Measurements from ENCODE around the gene ZNF678. TPM values are rescaled to one million over a fixed set of nuclear protein-coding genes. Genes with fewer than 3 reads are reported as not detected.

Gene ZNF678
- polyA plus RNA-seq, 2 of the 4 experiments (the other 2 are of a cell fraction) = 3.5 to 6.9 TPM

DNA sequence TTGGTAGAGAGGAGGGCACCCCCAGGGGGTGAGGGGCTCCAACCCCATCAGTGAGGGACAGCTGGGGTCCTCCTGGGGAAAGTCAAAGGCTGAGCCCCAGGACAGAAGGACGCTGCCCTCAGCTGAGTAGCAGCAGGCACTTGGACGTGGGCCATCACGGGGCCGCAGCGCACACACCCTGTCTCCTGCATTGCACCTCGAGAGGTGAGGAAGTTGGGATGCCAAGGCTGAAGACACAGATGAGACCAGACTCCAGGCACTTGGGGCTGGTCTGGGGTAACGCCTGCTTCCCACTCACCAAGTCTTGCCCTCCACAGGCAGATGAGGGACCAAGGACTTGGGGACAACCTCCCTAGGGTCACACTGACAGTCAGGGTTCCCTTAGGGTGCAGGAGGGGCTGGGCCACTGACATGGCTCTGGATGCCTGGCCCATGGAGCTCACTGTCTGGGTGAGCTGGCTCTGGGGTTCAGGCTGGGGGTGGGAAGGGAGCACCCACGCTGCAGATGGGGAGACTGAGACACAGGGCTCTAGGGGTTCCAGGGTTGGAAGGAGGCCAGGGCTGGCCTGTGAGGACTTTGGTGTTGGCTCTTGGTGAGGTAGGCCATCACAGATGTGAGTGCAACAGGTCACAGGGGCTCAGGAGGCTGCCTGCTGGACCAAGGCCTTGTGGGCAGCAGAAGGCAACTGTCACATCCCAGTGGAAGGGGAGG lies 16.6 kb upstream of the ZNF678 start:
- whole genome bisulfite sequencing (ENCODE audit: missing lambda C conversion rate) = 85% methylated on average over 7 of the region's 8 CpGs
- H3K4me2 ChIP-seq = no peak overlapping the region
- H3K27ac ChIP-seq = no peak overlapping the region
- DNase-seq (ENCODE audit: low read depth in 1 of 2, low spot score in 1 of 2) = no peak
- H3K9me3 ChIP-seq = peaks cover 27% of the 10 kb centered on the region
- H3K4me3 ChIP-seq = no peak overlapping the region
- ATAC-seq = no peak
- CTCF ChIA-PET = interaction anchor here (0.8 kb wide), 1 partner anchor 921 kb away, joined by 3 read pairs; no protein-coding TSS in a partner anchor
- TF ChIP-seq, protein P1, sequence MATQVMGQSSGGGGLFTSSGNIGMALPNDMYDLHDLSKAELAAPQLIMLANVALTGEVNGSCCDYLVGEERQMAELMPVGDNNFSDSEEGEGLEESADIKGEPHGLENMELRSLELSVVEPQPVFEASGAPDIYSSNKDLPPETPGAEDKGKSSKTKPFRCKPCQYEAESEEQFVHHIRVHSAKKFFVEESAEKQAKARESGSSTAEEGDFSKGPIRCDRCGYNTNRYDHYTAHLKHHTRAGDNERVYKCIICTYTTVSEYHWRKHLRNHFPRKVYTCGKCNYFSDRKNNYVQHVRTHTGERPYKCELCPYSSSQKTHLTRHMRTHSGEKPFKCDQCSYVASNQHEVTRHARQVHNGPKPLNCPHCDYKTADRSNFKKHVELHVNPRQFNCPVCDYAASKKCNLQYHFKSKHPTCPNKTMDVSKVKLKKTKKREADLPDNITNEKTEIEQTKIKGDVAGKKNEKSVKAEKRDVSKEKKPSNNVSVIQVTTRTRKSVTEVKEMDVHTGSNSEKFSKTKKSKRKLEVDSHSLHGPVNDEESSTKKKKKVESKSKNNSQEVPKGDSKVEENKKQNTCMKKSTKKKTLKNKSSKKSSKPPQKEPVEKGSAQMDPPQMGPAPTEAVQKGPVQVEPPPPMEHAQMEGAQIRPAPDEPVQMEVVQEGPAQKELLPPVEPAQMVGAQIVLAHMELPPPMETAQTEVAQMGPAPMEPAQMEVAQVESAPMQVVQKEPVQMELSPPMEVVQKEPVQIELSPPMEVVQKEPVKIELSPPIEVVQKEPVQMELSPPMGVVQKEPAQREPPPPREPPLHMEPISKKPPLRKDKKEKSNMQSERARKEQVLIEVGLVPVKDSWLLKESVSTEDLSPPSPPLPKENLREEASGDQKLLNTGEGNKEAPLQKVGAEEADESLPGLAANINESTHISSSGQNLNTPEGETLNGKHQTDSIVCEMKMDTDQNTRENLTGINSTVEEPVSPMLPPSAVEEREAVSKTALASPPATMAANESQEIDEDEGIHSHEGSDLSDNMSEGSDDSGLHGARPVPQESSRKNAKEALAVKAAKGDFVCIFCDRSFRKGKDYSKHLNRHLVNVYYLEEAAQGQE (IDR thresholded peaks at IDR 0.05) = no peak
- TF ChIP-seq FOSL2 (IDR thresholded peaks at IDR 0.05) (no peak), FOSL2 (CRISPR knock-in tag; IDR thresholded peaks at IDR 0.05) (no peak), KDM5A (IDR thresholded peaks at IDR 0.05) (no peak), ZSCAN20 (CRISPR knock-in tag; IDR thresholded peaks at IDR 0.05) (no peak), MAZ (IDR thresholded peaks at IDR 0.05; ENCODE audit: borderline replicate concordance, low read depth, low read length) (no peak)
- POLR2A ChIA-PET = interaction anchor here (0.6 to 1.1 kb wide), 2 partner anchors 9 to 17 kb away, joined by 3 to 4 read pairs; partner anchors contain the start of gene ZNF678
- FAIRE-seq = no peak
- H3K4me1 ChIP-seq = 0 out of 3 replicates have a peak, but pooled peaks cover 5% of the 10 kb centered on the region

DNA sequence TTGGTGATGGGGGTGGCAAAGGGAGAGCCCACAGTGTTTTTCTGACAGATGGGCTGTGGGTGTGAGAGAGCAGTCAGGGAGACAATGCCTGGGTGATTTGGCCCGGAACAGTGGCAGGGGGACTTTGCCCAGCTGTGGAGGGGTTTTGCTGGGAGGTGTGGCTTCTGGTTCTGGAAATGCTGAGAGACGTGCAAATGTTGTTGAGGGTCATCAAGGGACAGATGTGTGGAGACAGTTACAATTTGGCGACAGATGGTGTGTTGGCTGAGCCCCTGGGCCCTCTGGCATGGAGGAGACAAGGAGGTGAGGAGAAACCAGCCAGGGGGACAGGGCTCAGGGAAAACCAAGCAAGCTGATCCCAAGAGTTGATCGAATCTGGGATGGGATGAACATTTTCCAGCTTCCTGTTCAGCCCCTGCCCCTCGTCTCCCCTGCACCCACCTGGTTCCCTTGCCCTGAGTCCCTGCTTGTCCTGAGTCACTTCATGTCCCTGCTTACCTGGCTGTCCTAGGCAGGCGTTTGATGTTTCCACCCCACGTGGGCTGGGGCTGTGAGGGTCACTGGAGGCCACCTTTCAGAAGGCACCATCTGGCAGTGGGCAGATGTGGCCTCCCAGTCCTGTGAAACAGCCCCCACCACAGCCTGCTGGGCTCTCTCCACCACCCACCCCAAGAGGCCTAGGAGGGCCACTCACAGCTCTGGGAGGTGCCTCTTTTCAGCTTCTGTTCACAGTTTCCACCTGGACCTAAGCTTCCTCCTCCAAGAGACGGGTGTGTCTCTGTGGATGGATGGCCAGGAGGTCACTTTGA lies 15.8 kb upstream of the ZNF678 start:
- Histone ChIP-seq H3K4me1 (0 out of 3 replicates have a peak, but pooled peaks cover 3% of the 10 kb centered on the region), H3K4me3 (no peak overlapping the region), H3K9me3 (peaks cover 33% of the 10 kb centered on the region), H3K4me2 (no peak overlapping the region), H3K27ac (no peak overlapping the region)
- FAIRE-seq (no peak), DNase-seq (ENCODE audit: low read depth in 1 of 2, low spot score in 1 of 2) (no peak), ATAC-seq (no peak)
- POLR2A ChIA-PET = interaction anchor here (0.6 kb wide), 1 partner anchor 10 kb away, joined by 3 read pairs; no protein-coding TSS in a partner anchor
- WGBS (ENCODE audit: missing lambda C conversion rate) = 48% methylated on average over 5 of the region's 8 CpGs
- CTCF ChIA-PET = interaction anchor here (0.8 to 1.5 kb wide), 2 partner anchors 13 to 921 kb away, joined by 3 read pairs; no protein-coding TSS in a partner anchor
- TF ChIP-seq ESRRA (IDR thresholded peaks at IDR 0.05; ENCODE audit: borderline replicate concordance, low read length) (no peak), RFX5 (IDR thresholded peaks at IDR 0.05) (no peak)

DNA sequence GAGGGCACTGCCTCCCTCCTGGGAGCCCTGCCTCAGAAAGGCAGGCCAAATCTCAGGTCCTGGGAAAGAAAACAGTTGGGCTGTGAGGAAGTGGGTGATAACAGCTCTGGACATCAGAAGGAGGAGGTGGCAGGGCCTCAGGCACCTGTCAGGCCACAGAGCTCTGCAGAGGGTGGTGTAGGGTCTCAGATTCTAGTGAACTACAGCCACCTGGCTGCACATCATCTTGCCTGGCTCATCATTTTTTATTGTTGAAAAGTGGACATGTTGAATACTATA lies 15.3 kb upstream of the ZNF678 start:
- CTCF ChIA-PET = interaction anchor here (1.2 to 1.5 kb wide), 2 partner anchors 12 to 246 kb away, joined by 3 read pairs; no protein-coding TSS in a partner anchor
- POLR2A ChIA-PET = no interaction called here
- Histone ChIP-seq H3K4me3 (no peak overlapping the region), H3K9me3 (peaks cover 34% of the 10 kb centered on the region), H3K4me2 (no peak overlapping the region), H3K4me1 (no peaks in the 10 kb centered on the region), H3K27ac (no peak overlapping the region)
- FAIRE-seq = no peak
- ATAC-seq = no peak
- no peak for DNase-seq (ENCODE audit: low read depth in 1 of 2, low spot score in 1 of 2)
- TF ChIP-seq POLR2A (IDR thresholded peaks at IDR 0.05; ENCODE audit: low read length) (no peak), ZC3H11A (IDR thresholded peaks at IDR 0.05) (no peak), TFCP2L1 (CRISPR knock-in tag; IDR thresholded peaks at IDR 0.05) (no peak), MAZ (IDR thresholded peaks at IDR 0.05; ENCODE audit: borderline replicate concordance, low read depth, low read length) (no peak), HOXB13 (CRISPR knock-in tag; IDR thresholded peaks at IDR 0.05; ENCODE audit: low read depth) (no peak), CHD2 (IDR thresholded peaks at IDR 0.05; ENCODE audit: low read length, partially characterized antibody) (no peak), CHD4 (IDR thresholded peaks at IDR 0.05; ENCODE audit: borderline replicate concordance) (no peak), BHLHE40 (IDR thresholded peaks at IDR 0.05; ENCODE audit: low read depth, low read length) (no peak), EHMT2 (IDR thresholded peaks at IDR 0.05; ENCODE audit: low read depth) (no peak), JUN (IDR thresholded peaks at IDR 0.05) (no peak), EHF (CRISPR knock-in tag; IDR thresholded peaks at IDR 0.05) (no peak), HOXB5 (CRISPR knock-in tag; IDR thresholded peaks at IDR 0.05) (no peak), RFX5 (IDR thresholded peaks at IDR 0.05) (no peak), FOXS1 (CRISPR knock-in tag; IDR thresholded peaks at IDR 0.05) (no peak), NFE2L2 (conservative IDR thresholded peaks at IDR 0.05; ENCODE audit: low read length) (no peak), ZFP36 (IDR thresholded peaks at IDR 0.05; ENCODE audit: borderline replicate concordance, partially characterized antibody) (no peak)
- TF ChIP-seq, protein P2, sequence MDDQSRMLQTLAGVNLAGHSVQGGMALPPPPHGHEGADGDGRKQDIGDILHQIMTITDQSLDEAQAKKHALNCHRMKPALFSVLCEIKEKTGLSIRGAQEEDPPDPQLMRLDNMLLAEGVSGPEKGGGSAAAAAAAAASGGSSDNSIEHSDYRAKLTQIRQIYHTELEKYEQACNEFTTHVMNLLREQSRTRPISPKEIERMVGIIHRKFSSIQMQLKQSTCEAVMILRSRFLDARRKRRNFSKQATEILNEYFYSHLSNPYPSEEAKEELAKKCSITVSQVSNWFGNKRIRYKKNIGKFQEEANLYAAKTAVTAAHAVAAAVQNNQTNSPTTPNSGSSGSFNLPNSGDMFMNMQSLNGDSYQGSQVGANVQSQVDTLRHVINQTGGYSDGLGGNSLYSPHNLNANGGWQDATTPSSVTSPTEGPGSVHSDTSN (IDR thresholded peaks at IDR 0.05) = no peak
- TF ChIP-seq, protein P3, sequence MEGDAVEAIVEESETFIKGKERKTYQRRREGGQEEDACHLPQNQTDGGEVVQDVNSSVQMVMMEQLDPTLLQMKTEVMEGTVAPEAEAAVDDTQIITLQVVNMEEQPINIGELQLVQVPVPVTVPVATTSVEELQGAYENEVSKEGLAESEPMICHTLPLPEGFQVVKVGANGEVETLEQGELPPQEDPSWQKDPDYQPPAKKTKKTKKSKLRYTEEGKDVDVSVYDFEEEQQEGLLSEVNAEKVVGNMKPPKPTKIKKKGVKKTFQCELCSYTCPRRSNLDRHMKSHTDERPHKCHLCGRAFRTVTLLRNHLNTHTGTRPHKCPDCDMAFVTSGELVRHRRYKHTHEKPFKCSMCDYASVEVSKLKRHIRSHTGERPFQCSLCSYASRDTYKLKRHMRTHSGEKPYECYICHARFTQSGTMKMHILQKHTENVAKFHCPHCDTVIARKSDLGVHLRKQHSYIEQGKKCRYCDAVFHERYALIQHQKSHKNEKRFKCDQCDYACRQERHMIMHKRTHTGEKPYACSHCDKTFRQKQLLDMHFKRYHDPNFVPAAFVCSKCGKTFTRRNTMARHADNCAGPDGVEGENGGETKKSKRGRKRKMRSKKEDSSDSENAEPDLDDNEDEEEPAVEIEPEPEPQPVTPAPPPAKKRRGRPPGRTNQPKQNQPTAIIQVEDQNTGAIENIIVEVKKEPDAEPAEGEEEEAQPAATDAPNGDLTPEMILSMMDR (IDR thresholded peaks at IDR 0.05) = no peak
- TF ChIP-seq, protein P4, sequence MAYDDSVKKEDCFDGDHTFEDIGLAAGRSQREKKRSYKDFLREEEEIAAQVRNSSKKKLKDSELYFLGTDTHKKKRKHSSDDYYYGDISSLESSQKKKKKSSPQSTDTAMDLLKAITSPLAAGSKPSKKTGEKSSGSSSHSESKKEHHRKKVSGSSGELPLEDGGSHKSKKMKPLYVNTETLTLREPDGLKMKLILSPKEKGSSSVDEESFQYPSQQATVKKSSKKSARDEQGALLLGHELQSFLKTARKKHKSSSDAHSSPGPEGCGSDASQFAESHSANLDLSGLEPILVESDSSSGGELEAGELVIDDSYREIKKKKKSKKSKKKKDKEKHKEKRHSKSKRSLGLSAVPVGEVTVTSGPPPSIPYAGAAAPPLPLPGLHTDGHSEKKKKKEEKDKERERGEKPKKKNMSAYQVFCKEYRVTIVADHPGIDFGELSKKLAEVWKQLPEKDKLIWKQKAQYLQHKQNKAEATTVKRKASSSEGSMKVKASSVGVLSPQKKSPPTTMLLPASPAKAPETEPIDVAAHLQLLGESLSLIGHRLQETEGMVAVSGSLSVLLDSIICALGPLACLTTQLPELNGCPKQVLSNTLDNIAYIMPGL (CRISPR knock-in tag; IDR thresholded peaks at IDR 0.05; ENCODE audit: borderline replicate concordance) = no peak
